IPS-NIHi7 (cell line): ENCODE data around the gene FUZ.

Source experiments
- DNase-seq: peaks from one replicate; pipeline ENCODE4 v3.0.0; 2012; ENCODE audit warnings: mixed read lengths; ENCODE audit errors: extremely low spot score

The FUZ gene, protein sequence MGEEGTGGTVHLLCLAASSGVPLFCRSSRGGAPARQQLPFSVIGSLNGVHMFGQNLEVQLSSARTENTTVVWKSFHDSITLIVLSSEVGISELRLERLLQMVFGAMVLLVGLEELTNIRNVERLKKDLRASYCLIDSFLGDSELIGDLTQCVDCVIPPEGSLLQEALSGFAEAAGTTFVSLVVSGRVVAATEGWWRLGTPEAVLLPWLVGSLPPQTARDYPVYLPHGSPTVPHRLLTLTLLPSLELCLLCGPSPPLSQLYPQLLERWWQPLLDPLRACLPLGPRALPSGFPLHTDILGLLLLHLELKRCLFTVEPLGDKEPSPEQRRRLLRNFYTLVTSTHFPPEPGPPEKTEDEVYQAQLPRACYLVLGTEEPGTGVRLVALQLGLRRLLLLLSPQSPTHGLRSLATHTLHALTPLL

GRCh38 chr19:49812997-49813861 lies at the start of gene FUZ:
Gene FUZ, minus strand, starts transcription at chr19:49813292. Its CDS starts 186 bp downstream, at chr19:49813106.
- DNase-seq: peak; percentile 89

GRCh38 chr19:49862391-49863253 lies 49.5 kb upstream of the FUZ start:
- DNase-seq: peak; percentile 70

DNA sequence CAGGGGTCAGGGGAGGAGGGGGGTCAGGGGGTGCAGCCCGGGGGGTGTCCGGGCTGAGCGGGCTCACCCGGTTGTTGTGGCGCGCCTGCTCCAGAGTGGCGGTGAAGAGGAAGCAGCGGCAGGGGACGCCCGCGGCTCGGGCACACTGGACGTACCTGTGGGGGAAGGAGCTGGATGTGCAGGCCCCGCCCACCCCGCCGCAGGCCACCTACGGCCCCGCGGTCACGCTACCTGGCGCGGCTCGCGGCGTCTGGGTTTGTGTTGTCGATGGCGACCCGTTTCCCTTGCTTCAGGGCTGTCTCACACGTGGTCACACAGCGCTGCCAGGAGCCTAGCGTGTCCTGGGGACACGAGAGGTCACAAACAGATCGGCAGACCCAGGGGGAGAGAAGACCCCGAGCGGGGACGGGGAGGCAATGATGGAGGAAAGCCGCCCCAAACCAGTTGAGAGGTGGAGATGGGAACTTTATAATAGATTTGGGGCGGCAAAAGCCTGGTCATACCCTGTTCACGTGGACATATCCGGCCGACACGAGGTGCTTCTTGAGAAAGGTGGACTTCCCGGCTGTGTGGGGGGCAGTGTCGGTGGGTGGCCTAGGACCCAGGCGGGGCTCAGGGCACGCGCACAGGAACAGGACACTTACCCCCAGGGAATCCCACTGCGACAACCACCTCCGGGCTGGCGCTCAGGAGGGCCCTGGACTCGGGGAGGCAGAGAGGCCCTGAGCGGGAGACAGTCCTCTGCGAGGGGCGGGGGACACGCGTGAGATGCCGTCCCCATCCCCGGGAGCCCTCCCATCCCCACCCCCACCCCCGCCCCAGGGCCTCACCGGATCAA lies 48.7 kb upstream of the FUZ start:
- no peak for DNase-seq

DNA sequence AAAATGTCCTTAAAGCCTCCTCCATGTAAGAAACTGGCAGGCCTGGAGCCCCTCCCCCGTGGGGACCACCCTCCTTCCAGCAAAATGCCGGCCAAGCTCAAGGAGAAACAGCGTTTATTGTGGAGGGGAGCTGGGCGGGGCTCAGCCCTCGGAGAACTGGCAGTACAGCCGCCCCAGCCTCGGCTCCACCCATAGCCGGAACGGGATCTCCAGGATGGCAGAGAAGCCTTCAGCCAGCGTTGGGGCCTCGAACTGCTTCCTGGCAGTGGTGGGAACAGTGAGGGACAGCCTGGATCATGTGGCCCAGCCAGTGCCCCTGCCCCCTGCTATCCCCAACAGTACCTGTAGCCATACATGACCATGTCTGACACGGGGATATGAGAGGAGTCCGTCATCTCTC lies 48.0 kb upstream of the FUZ start:
- no peak for DNase-seq

DNA sequence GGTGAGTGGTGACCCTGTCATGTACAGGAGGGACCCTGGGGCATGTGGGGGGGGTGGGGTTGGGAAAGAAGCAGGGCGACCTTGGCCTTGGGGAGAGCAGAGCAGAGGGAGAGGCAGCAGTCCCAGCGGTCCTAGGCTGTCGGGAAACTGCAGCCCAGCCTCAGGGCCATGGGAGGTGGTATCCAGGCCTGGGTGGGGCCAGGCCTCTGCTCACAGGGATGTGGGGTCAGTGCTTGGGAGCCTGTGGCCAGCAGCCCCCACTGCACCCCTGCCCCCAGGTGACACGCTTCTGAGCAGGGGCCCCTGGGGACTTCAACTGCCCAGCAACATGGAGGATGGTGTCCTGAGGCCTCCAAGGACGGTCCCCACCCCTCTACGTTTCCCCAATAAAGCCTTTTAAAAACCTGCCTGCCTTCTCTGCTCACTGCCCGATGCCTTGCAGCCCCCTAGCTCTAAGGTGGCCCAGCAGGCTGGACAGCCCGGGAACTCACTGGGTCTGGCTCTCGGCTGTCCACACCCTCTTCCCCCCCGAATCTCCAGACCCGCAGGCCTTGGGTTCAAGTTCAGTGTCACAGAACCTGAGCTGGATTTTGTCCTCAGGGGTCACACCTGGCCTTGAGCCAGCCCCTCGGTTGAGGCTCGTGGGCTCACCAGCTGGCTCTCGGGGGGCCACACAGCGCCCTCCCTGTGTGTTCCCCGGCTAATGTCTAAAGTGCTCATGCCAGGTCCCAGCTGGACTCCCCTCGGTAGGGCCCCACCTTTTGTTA lies 47.4 kb upstream of the FUZ start:
- no peak for DNase-seq

DNA sequence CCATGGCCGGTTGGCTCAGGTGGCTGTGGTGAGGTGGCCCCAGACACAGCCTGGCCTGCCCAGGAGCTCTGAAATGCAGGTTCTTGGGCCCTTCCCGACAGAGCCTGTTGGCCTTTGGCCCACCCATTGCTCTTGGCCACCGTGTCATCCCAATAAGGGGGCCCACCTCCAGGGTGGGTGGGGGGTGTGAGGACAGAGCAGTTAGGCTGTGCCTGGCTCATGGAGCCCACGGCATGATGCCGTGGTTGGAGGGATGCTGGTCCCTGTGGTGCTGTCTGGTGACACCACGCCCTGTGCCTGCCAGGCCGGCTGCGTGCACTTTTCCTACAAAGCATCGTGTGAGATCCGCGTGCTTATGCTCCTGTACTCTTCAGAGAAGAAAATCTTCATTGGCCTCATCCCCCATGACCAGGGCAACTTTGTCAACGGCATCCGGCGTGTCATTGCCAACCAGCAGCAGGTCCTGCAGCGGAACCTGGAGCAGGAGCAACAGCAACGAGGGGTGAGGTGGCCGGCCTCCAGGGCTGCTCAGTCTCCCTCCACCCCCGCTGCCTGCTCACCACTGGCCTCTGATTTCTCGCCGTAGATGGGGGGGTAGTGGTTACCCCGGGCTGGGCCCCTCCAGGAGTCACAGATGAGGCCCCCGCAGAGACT lies 46.7 kb upstream of the FUZ start:
- no peak for DNase-seq

DNA sequence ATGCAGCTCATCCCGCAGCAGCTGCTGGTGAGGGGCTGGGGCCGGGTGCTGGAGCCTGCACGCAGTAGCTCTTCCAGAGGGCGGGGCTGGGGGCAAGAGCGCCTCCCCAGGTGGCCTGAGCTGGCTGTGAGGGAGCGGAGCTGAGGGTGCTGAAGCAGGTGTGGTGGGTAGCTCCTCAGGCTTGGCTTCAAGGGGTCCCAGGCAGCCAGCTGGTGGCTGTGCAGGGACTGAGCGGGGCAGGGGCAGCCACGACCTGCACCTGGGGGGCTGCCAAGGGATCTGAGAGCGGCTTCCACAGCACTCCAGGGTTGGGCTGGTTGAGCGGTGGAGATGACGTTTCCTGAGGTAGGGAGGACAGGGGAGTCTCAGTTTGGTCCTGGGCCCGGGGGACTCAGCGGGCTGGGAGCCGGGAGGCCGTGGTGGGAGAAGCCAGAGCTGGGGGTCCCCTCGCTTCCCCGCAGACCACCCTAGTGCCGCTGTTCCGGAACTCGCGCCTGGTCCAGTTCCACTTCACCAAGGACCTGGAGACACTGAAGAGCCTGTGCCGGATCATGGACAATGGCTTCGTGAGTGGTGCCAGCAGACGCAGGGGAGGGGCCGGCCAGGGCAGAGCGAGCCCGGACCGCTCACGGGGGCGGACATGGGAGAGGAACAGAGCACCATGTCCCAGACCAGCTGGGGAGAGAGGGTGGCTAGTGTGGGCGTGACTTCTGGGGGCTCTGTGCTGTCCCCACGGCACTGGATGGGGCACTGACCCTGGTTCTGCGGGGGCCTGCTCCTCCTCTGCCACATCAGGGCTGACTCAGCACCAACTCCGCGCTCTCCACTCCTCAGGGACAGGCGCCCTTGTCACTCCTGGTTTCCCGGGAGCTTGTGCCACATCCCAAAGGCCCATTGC lies 45.2 kb upstream of the FUZ start:
- DNase-seq: no peak

DNA sequence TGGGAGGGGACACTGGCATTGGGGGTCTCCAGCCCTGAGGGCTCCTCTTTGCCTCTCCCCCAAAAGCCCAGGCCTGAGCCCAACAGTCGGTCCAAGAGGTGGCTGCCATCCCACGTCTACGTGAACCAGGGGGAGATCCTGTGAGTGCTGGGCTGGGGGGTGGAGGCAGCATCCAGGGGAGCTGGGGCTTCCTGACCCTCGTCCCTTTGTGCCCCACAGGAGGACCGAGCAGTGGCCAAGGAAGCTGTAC lies 44.7 kb upstream of the FUZ start:
- no peak for DNase-seq

DNA sequence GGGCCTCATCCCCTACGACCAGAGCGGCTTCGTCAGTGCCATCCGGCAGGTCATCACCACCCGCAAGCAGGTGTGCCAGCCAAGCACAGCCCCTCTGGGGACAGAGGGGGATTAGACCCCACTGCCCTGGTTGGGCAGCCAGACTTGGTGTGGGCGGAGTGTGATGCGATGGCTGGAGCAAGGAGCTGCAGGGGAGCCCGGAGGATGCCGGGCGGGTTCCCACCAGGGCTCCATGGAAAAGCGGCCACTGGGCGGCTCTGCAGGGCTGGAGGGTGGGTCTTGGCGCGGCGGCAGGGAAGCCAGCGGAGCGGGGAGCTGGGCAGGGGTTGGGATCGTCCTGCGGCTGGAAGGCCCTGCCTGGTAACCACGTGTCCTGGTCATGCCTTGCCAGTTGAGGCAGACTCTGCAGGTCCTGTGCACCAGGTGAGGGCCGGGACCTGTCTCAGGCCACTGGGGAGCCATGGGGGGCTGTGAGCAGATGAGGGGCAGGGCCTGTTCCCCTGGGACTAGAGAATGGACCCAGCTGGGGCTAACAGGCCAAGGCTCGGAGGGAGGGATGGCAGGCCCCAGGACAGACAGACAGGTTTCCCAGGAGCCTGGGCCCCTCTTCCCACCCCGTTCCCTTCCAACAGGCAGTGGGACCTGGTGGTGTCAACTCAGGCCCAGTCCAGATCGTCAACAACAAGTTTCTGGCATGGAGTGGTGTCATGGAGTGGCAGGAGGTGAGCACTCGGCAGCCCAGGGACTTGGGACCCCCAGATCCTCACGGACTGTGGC lies 44.2 kb upstream of the FUZ start:
- DNase-seq: no peak

GRCh38 chr19:49856574-49857021 lies 43.5 kb upstream of the FUZ start:
- no peak for DNase-seq

GRCh38 chr19:49855676-49856573 lies 42.8 kb upstream of the FUZ start:
- DNase-seq: no peak

GRCh38 chr19:49855277-49855675 lies 42.2 kb upstream of the FUZ start:
- no peak for DNase-seq

DNA sequence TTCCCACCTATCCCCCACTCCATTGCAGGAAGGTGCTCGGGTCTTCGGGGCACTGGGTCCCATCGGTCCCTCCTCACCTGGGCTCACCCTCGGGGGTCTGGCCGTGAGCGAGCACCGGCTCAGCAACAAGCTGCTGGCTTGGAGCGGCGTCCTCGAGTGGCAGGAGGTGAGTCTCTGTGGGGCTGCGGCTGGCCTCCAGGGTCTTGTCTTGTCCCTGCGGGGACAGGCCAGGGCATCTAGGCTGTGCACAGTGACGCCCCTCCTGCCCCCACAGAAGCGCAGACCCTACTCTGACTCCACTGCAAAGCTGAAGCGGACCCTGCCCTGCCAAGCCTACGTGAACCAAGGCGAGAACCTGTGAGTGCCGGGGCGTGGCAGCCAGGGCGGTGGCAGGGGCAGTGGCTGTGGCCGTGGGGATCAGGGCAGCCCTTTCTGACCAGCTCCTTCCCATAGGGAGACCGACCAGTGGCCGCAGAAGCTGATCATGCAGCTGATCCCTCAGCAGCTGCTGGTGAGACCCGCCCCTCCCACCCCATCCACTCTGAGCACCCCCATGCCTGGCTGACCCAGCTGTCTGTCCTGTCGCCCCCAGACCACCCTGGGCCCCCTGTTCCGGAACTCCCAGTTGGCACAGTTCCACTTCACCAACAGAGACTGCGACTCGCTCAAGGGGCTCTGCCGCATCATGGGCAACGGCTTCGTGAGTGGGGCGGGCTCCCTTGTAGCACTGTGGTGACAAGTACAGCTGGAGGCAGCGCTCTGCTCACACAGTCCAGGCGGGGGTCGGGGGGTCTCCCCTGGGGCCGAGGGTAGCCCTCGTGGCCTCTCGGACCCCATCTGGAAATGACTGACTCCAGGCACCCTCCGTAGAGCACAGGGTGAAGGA lies 41.5 kb upstream of the FUZ start:
- DNase-seq: no peak

- DNase-seq: no peak
These were observed 40.8 kb upstream of the FUZ start for GRCh38 chr19:49853852-49854377.

- DNase-seq: no peak
These were observed 39.6 kb upstream of the FUZ start for GRCh38 chr19:49852631-49853126.
